K562 (cell line): ENCODE measurements around the gene FBXO17. TPM values are rescaled to one million over a fixed set of nuclear protein-coding genes. Genes with fewer than 3 reads are reported as not detected.

Experiments
- ARNT ChIP-seq, 2 experiments: fragments of 450-650 bp; IDR thresholded peaks; 2 replicates each; pipeline ENCODE4 v1.6.1; 2016; ENCODE audit warnings: mild to moderate bottlenecking in 1 of 2
- ATF6 ChIP-seq: sonication (generic); formaldehyde crosslinking; IDR thresholded peaks from 2 replicates; pipeline ENCODE4 v1.4.0; 2020; ENCODE audit warnings: mild to moderate bottlenecking, missing genetic modification reagents
- CHD7 ChIP-seq: fragments of 200-600 bp; sonication (generic); IDR thresholded peaks from one replicate; pipeline ENCODE4 v1.6.1; 2012; ENCODE audit warnings: mild to moderate bottlenecking, low read depth, low read length, inconsistent platforms
- HES1 ChIP-seq: fragments of 450-650 bp; IDR thresholded peaks from 2 replicates; pipeline ENCODE4 v1.6.1; 2016; ENCODE audit warnings: low read depth, mild to moderate bottlenecking, moderate library complexity
- SMARCE1 ChIP-seq: fragments of 450-650 bp; IDR thresholded peaks from 2 replicates; pipeline ENCODE4 v1.7.1; 2016; ENCODE audit warnings: mild to moderate bottlenecking
- SP1 ChIP-seq: sonication (generic); formaldehyde crosslinking; IDR thresholded peaks from 2 replicates; pipeline ENCODE4 v1.8.1; 2022; ENCODE audit warnings: mild to moderate bottlenecking, missing genetic modification reagents
- THAP7 ChIP-seq: fragments of 250-450 bp; sonication (Bioruptor Pico); IDR thresholded peaks from 2 replicates; pipeline ENCODE4 v1.5.0; 2021
- XRCC4 ChIP-seq: IDR thresholded peaks from one replicate; pipeline ENCODE4 v1.6.1; 2011; ENCODE audit not compliant: insufficient read depth, insufficient read length; ENCODE audit errors: extremely low read depth
- ZNF263 ChIP-seq: sonication (generic); formaldehyde crosslinking; IDR thresholded peaks from 2 replicates; pipeline ENCODE4 v1.8.0; 2022; ENCODE audit warnings: mild to moderate bottlenecking, missing genetic modification reagents, borderline replicate concordance
- ZNF408 ChIP-seq: fragments of 250-450 bp; sonication (Bioruptor Pico); IDR thresholded peaks from 2 replicates; pipeline ENCODE4 v1.4.0; 2020; ENCODE audit warnings: low read depth, mild to moderate bottlenecking, moderate library complexity
- polyA plus RNA-seq, 8 experiments: library from polyadenylated mRNA; depleted of rRNA in 4 of 8; stranded (reverse) in 5 of 8; unstranded in 3 of 8; fragments of >200 nt; fragmentation: Nextera tagmentation in 2 of 8; fragmentation: Illumina TruSeq in 1 of 8; extraction: Ambion mirVana in 2 of 8; extraction: Trizol in 1 of 8; gene quantifications; 2 replicates each; pipeline versions ENCODE4 v1.2.1 to v1.2.3, GENCODE V29; 2011 to 2014; ENCODE audit warnings: inconsistent platforms in 1 of 8, missing spikeins in 1 of 8
- total RNA-seq, 7 experiments: library from RNA; depleted of rRNA in 6 of 7; stranded (reverse); fragments of >200 nt in 6 of 7; fragmentation: Illumina TruSeq in 2 of 7; extraction: Trizol in 2 of 7; gene quantifications; 2 replicates each; pipeline versions ENCODE4 v1.2.1 to v1.2.3, GENCODE V29; 2011 to 2021; ENCODE audit warnings: low replicate concordance in 1 of 7

Gene FBXO17
- total and polyA plus RNA-seq, 9 of the 15 experiments (the other 6 are each of a cell fraction or from before 2014, with no cell fraction given), result 4.1 to 27.1 (median 19.0) TPM

GRCh38 chr19:38975214-38975860 lies at the start of gene FBXO17 (continued):
- TF ChIP-seq ZNF263, result no peak; the same call in 1 of the 2 replicates
- TF ChIP-seq SMARCE1, result no peak; the same call in 1 of the 2 replicates
- no peak for TF ChIP-seq ARNT (IDR thresholded peaks at IDR 0.05)
- no peak for TF ChIP-seq HES1
- no peak for TF ChIP-seq CHD7
- no peak for TF ChIP-seq SP1 (CRISPR knock-in tag)
- no peak for TF ChIP-seq ZNF408 (CRISPR knock-in tag)
- TF ChIP-seq ATF6, result no peak
- no peak for TF ChIP-seq THAP7 (CRISPR knock-in tag)
- TF ChIP-seq XRCC4, result no peak
